K562 (cell line): ENCODE data around the gene STAT4. TPM values are rescaled to one million over a fixed set of nuclear protein-coding genes. Genes with fewer than 3 reads are reported as not detected.
A peak's percentile ranks its signal among the peaks of the same experiment; 100 is the strongest.

Experiments used
- BCLAF1 ChIP-seq, 2 experiments: fragments of 450-650 bp in 1 of 2; IDR thresholded peaks; 2 replicates each; pipeline ENCODE4 v1.6.1; 2011 to 2017; ENCODE audit warnings: low read depth in 2 of 2, antibody characterized with exemption in 1 of 2, borderline replicate concordance in 1 of 2, low read length in 1 of 2, mild to moderate bottlenecking in 1 of 2, mixed read lengths in 1 of 2; ENCODE audit not compliant: control insufficient read depth in 1 of 2
- CREM ChIP-seq: IDR thresholded peaks from 2 replicates; pipeline ENCODE4 v1.6.1; 2014; ENCODE audit warnings: antibody characterized with exemption, low read depth
- CTCFL ChIP-seq: IDR thresholded peaks from 2 replicates; pipeline ENCODE4 v1.6.1; 2011; ENCODE audit warnings: borderline replicate concordance, low read depth, mild to moderate bottlenecking, moderate library complexity, low read length; ENCODE audit not compliant: insufficient read depth, poor library complexity, severe bottlenecking
- DNMT1 ChIP-seq: fragments of 450-650 bp; IDR thresholded peaks from 2 replicates; pipeline ENCODE4 v1.6.1; 2016; ENCODE audit warnings: antibody characterized with exemption, mild to moderate bottlenecking
- E2F4 ChIP-seq: sonication (generic); formaldehyde crosslinking; IDR thresholded peaks from 2 replicates; pipeline ENCODE4 v1.8.0; 2022; ENCODE audit warnings: mild to moderate bottlenecking, low read depth, missing genetic modification reagents
- HNRNPUL1 ChIP-seq: fragments of 200-400 bp; formaldehyde crosslinking; IDR thresholded peaks from 2 replicates; pipeline ENCODE4 v1.6.1; 2017; ENCODE audit warnings: low read length
- KAT2B ChIP-seq: IDR thresholded peaks from one replicate; pipeline ENCODE4 v1.6.1; 2012; ENCODE audit warnings: low read depth, mild to moderate bottlenecking, control low read depth, inconsistent platforms, low read length, moderate library complexity
- KAT8 ChIP-seq: fragments of 450-650 bp; IDR thresholded peaks from 2 replicates; pipeline ENCODE4 v1.6.1; 2016; ENCODE audit warnings: low read depth, mild to moderate bottlenecking
- MYNN ChIP-seq, 2 experiments: sonication (generic); formaldehyde crosslinking in 1 of 2; IDR thresholded peaks; 2 replicates each; pipeline versions ENCODE4 v1.5.0 to v1.6.1; 2016 to 2020; ENCODE audit warnings: antibody characterized with exemption in 1 of 2, missing genetic modification reagents in 1 of 2
- NFIC ChIP-seq: fragments of 450-650 bp; IDR thresholded peaks from 2 replicates; pipeline ENCODE4 v1.6.1; 2017; ENCODE audit warnings: mild to moderate bottlenecking, inconsistent platforms
- PHTF2 ChIP-seq: fragments of 250-450 bp; sonication (Bioruptor Pico); IDR thresholded peaks from 2 replicates; pipeline ENCODE4 v1.5.0; 2021; ENCODE audit warnings: mild to moderate bottlenecking
- RBBP5 ChIP-seq: fragments of 200-600 bp; sonication (generic); IDR thresholded peaks from 2 replicates; pipeline ENCODE4 v1.6.1; 2012; ENCODE audit warnings: borderline replicate concordance, mild to moderate bottlenecking, low read length, control low read depth, inconsistent platforms; ENCODE audit not compliant: insufficient read depth, poor library complexity, severe bottlenecking
- RBM17 ChIP-seq: fragments of 200-400 bp; formaldehyde crosslinking; IDR thresholded peaks from 2 replicates; pipeline ENCODE4 v1.6.1; 2017; ENCODE audit warnings: low read depth, mild to moderate bottlenecking, low read length, borderline replicate concordance
- SAFB2 ChIP-seq: fragments of 200-400 bp; formaldehyde crosslinking; IDR thresholded peaks from 2 replicates; pipeline ENCODE4 v1.6.1; 2018; ENCODE audit warnings: borderline replicate concordance, low read length, low read depth, moderate library complexity; ENCODE audit not compliant: severe bottlenecking
- SPI1 ChIP-seq: IDR thresholded peaks from 2 replicates; pipeline ENCODE4 v1.6.1; 2011; ENCODE audit warnings: low read depth, low read length, control low read depth, borderline replicate concordance
- TRIM28 ChIP-seq: fragments of 450-650 bp; IDR thresholded peaks from 2 replicates; pipeline ENCODE4 v1.6.1; 2017
- YY1 ChIP-seq, 3 experiments: IDR thresholded peaks; 2 replicates each; pipeline ENCODE4 v1.6.1; 2011; ENCODE audit warnings: low read length in 2 of 3, mild to moderate bottlenecking in 2 of 3, moderate library complexity in 2 of 3, borderline replicate concordance in 1 of 3, control low read depth in 1 of 3, low read depth in 1 of 3; ENCODE audit not compliant: insufficient read depth in 3 of 3, insufficient replicate concordance in 2 of 3, control insufficient read depth in 1 of 3, insufficient read length in 1 of 3; ENCODE audit errors: extremely low read depth in 1 of 3
- ZFP91 ChIP-seq: sonication (generic); formaldehyde crosslinking; IDR thresholded peaks from 2 replicates; pipeline ENCODE4 v1.8.0; 2022; ENCODE audit warnings: mild to moderate bottlenecking, missing genetic modification reagents
- ZKSCAN3 ChIP-seq: fragments of 250-450 bp; sonication (Bioruptor Pico); IDR thresholded peaks from 2 replicates; pipeline ENCODE4 v1.4.0; 2020
- polyA plus RNA-seq, 8 experiments: library from polyadenylated mRNA; depleted of rRNA in 4 of 8; stranded (reverse) in 5 of 8; unstranded in 3 of 8; fragments of >200 nt; fragmentation: Nextera tagmentation in 2 of 8; fragmentation: Illumina TruSeq in 1 of 8; extraction: Ambion mirVana in 2 of 8; extraction: Trizol in 1 of 8; gene quantifications; 2 replicates each; pipeline versions ENCODE4 v1.2.1 to v1.2.3, GENCODE V29; 2011 to 2014; ENCODE audit warnings: inconsistent platforms in 1 of 8, missing spikeins in 1 of 8
- total RNA-seq, 7 experiments: library from RNA; depleted of rRNA in 6 of 7; stranded (reverse); fragments of >200 nt in 6 of 7; fragmentation: Illumina TruSeq in 2 of 7; extraction: Trizol in 2 of 7; gene quantifications; 2 replicates each; pipeline versions ENCODE4 v1.2.1 to v1.2.3, GENCODE V29; 2011 to 2021; ENCODE audit warnings: low replicate concordance in 1 of 7

The STAT4 gene
- total and polyA plus RNA-seq, 9 of the 15 experiments (the other 6 are each of a cell fraction or from before 2014, with no cell fraction given) = 0.01 to 0.06 (median 0.03) TPM; not detected in 6

GRCh38 chr2:191020221-191020741, 130.5 kb downstream of the STAT4 start (continued):
- TF ChIP-seq MYNN (IDR thresholded peaks at IDR 0.05) = peak; percentile 79
- TF ChIP-seq MYNN (CRISPR knock-in tag; IDR thresholded peaks at IDR 0.05) = no peak
- TF ChIP-seq CREM = peak; percentile 72
- no peak for TF ChIP-seq ZFP91 (CRISPR knock-in tag)
- no peak for TF ChIP-seq SAFB2
- TF ChIP-seq RBBP5 = peak; percentile 61
- no peak for TF ChIP-seq KAT2B
- 0 out of 2 replicates have a peak, but pooled peaks have one; percentile 58 for TF ChIP-seq SPI1
- TF ChIP-seq E2F4 (CRISPR knock-in tag) = peak; percentile 96
- no peak for TF ChIP-seq DNMT1
- peak in 1 of 3 experiments; percentile 29 for TF ChIP-seq YY1 (IDR thresholded peaks at IDR 0.05; ENCODE audit: borderline replicate concordance in 1 of 3, control insufficient read depth in 1 of 3, extremely low read depth in 1 of 3, insufficient read depth in 3 of 3, insufficient read length in 1 of 3, insufficient replicate concordance in 2 of 3, low read depth in 1 of 3, low read length in 2 of 3)
- TF ChIP-seq NFIC = peak; percentile 28; the same call in 1 of the 2 replicates
- no peak for TF ChIP-seq ZKSCAN3
- TF ChIP-seq HNRNPUL1 = no peak
- no peak for TF ChIP-seq RBM17
- TF ChIP-seq BCLAF1 (IDR thresholded peaks at IDR 0.05; ENCODE audit: borderline replicate concordance in 1 of 2, control insufficient read depth in 1 of 2, low read depth in 2 of 2, low read length in 1 of 2) = peak in 1 of 2 experiments; percentile 59; a peak in 1 of 4 replicates
- no peak for TF ChIP-seq CTCFL
- TF ChIP-seq TRIM28 = no peak
- no peak for TF ChIP-seq PHTF2
- TF ChIP-seq KAT8 = no peak
